Endodermal cell (in vitro differentiated cells): ENCODE measurements around the gene CCDC150. TPM values are rescaled to one million over a fixed set of nuclear protein-coding genes. Genes with fewer than 3 reads are reported as not detected.

Source experiments
- DNase-seq: peaks from one replicate; pipeline ENCODE4 v3.0.0-alpha.2; 2017
- H3K27ac ChIP-seq: 2 replicates; pipeline ENCODE4 v1.5.1; 2013; ENCODE audit warnings: mild to moderate bottlenecking, low read depth, low read length, moderate library complexity
- H3K27me3 ChIP-seq: 2 replicates; pipeline ENCODE4 v1.6.1; 2013; ENCODE audit warnings: mild to moderate bottlenecking, low read length, moderate library complexity; ENCODE audit not compliant: insufficient read depth, control insufficient read depth, poor library complexity, severe bottlenecking
- H3K36me3 ChIP-seq: 2 replicates; pipeline ENCODE4 v1.7.0; 2013; ENCODE audit warnings: mild to moderate bottlenecking, low read length, moderate library complexity; ENCODE audit not compliant: control insufficient read depth, insufficient read depth
- H3K4me1 ChIP-seq: one replicate; pipeline ENCODE4 v1.7.0; 2013; ENCODE audit warnings: low read length; ENCODE audit not compliant: control insufficient read depth, insufficient read depth
- H3K4me3 ChIP-seq: 2 replicates; pipeline ENCODE4 v1.5.1; 2013; ENCODE audit warnings: mild to moderate bottlenecking, low read length, moderate library complexity
- H3K9ac ChIP-seq: 2 replicates; pipeline ENCODE4 v1.6.1; 2013; ENCODE audit warnings: mild to moderate bottlenecking, low read length, moderate library complexity; ENCODE audit not compliant: poor library complexity, severe bottlenecking; ENCODE audit errors: extremely low read depth
- H3K9me3 ChIP-seq: 2 replicates; pipeline ENCODE4 v1.6.1; 2013; ENCODE audit warnings: mild to moderate bottlenecking, low read length, moderate library complexity; ENCODE audit not compliant: control insufficient read depth
- H3K27ac Mint-ChIP-seq: 2 replicates; pipeline ENCODE4 v1.8.0; 2020; ENCODE audit warnings: mixed read lengths
- H3K27me3 Mint-ChIP-seq: 2 replicates; pipeline ENCODE4 v1.8.0; 2021; ENCODE audit warnings: mild to moderate bottlenecking, mixed read lengths; ENCODE audit not compliant: insufficient read depth
- H3K36me3 Mint-ChIP-seq: 2 replicates; pipeline ENCODE4 v1.8.0; 2020; ENCODE audit warnings: low read depth, mixed read lengths
- H3K4me1 Mint-ChIP-seq: 2 replicates; pipeline ENCODE4 v1.8.0; 2020; ENCODE audit warnings: mixed read lengths
- H3K4me3 Mint-ChIP-seq: 2 replicates; pipeline ENCODE4 v1.8.0; 2020; ENCODE audit warnings: mild to moderate bottlenecking, moderate library complexity, mixed read lengths
- H3K9me3 Mint-ChIP-seq: 2 replicates; pipeline ENCODE4 v1.8.0; 2020; ENCODE audit warnings: mild to moderate bottlenecking, mixed read lengths
- WGBS, 2 experiments: methylation state at CpG; one replicate each; pipeline versions ENCODE4 v1.1.5 to v1.1.7; 2013; ENCODE audit warnings: missing lambda C conversion rate in 2 of 2, mixed read lengths in 1 of 2; ENCODE audit not compliant: insufficient coverage in 1 of 2, insufficient read length in 1 of 2; 5-methylcytosine and 5-hydroxymethylcytosine counted together
- total RNA-seq, 2 donors: library from RNA; stranded (reverse); fragmentation: NEBNext Ultra II Directional in 1 of 2; extraction: Animal tissue kit (Norgen Biotek cat#: 25700) in 1 of 2; gene quantifications; 2 replicates in 1 of 2; 3 replicates in 1 of 2; pipeline ENCODE4 v1.2.1, GENCODE V29; 2021
- TF ChIP-seq, protein P1 (sequence below): fragments of 200-600 bp; sonication (generic); conservative IDR thresholded peaks from 2 replicates; pipeline ENCODE4 v1.5.0; 2021; ENCODE audit warnings: antibody characterized with exemption, mild to moderate bottlenecking

The CCDC150 gene
- total RNA-seq, 2 donors from 2014 or later = 25.4 to 42.9 TPM

DNA sequence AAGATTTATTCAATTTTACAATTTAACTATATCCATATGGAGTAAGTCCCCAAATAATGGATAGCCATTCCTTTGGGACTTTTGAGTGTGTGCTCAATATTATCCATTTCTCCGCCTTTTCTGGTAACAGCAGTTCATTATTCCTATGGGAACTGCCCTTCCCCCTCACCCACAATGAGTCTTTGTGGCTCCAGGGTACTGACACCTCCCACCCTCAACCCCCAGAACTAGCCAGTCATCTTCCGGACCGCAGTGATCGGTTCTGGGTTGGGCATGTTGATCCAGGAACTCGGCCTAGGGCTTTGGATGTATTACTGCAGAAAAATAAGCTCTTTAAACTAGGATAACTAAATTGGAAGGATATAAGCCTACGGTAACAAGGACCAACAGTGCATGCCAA, 45.4 kb upstream of the CCDC150 start:
- Mint-ChIP-seq H3K27ac (no peak overlapping the region), H3K9me3 (no peaks in the 10 kb centered on the region), H3K36me3 (no peaks in the 10 kb centered on the region), H3K4me1 (peaks cover 36% of the 10 kb centered on the region), H3K27me3 (peaks cover 29% of the 10 kb centered on the region), H3K4me3 (peak overlapping the region; percentile 73)
- DNase-seq = no peak
- Histone ChIP-seq H3K27me3 (peaks cover 9% of the 10 kb centered on the region), H3K4me1 (peaks cover 3% of the 10 kb centered on the region), H3K9ac (no peak overlapping the region), H3K36me3 (no peaks in the 10 kb centered on the region), H3K9me3 (no peaks in the 10 kb centered on the region), H3K27ac (no peak overlapping the region), H3K4me3 (no peak overlapping the region)
- 90 to 93% methylated on average over 2 to 6 of the region's 6 CpGs for WGBS, 2 experiments
- TF ChIP-seq, protein P1, sequence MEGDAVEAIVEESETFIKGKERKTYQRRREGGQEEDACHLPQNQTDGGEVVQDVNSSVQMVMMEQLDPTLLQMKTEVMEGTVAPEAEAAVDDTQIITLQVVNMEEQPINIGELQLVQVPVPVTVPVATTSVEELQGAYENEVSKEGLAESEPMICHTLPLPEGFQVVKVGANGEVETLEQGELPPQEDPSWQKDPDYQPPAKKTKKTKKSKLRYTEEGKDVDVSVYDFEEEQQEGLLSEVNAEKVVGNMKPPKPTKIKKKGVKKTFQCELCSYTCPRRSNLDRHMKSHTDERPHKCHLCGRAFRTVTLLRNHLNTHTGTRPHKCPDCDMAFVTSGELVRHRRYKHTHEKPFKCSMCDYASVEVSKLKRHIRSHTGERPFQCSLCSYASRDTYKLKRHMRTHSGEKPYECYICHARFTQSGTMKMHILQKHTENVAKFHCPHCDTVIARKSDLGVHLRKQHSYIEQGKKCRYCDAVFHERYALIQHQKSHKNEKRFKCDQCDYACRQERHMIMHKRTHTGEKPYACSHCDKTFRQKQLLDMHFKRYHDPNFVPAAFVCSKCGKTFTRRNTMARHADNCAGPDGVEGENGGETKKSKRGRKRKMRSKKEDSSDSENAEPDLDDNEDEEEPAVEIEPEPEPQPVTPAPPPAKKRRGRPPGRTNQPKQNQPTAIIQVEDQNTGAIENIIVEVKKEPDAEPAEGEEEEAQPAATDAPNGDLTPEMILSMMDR = no peak

DNA sequence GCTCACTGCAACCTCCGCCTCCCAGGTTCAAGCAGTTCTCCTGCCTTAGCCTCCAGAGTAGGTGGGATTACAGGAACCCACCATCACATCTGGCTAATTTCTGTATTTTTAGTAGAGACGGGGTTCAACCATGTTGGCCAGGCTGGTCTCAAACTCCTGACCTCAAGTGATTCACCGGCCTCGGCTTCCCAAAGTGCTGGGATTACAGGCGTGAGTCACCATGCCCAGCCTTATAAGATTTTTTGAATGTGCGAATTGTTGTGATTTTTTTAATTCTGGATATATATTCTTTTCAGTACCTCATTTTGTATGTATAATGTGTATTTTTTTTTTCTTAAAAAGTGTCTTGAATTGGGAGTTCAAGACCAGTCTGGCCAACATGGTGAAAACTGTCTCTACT, 42.0 kb upstream of the CCDC150 start:
- Histone ChIP-seq H3K4me3 (no peak overlapping the region), H3K27ac (no peak overlapping the region), H3K9ac (no peak overlapping the region), H3K36me3 (no peaks in the 10 kb centered on the region), H3K9me3 (no peaks in the 10 kb centered on the region), H3K27me3 (peaks cover 9% of the 10 kb centered on the region), H3K4me1 (no peaks in the 10 kb centered on the region)
- Mint-ChIP-seq H3K4me1 (peaks cover 11% of the 10 kb centered on the region), H3K9me3 (no peaks in the 10 kb centered on the region), H3K27ac (no peak overlapping the region), H3K27me3 (peaks cover 30% of the 10 kb centered on the region), H3K36me3 (no peaks in the 10 kb centered on the region), H3K4me3 (no peak overlapping the region)
- 86 to 90% methylated on average over 1 to 6 of the region's 6 CpGs for WGBS, 2 experiments
- TF ChIP-seq, protein P1 = no peak
- DNase-seq = no peak

DNA sequence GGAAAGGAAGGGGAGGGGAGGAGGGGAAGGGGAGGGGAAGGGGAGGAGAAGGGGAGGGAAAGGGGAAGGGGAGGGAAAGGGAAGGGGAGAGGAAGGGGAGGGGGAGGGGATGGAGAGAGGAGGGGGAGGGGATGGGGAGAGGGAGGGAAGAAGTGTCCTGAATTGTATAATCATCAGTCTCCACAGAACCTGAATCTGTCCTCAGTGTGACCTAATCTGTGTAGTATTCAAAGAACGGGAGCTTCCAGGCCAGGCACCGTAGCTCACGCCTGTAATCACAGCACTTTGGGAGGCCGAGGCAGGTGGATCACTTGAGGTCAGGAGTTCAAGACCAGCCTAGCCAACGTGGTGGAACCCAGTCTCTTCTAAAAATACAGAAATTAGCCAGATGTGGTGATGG, 41.1 kb upstream of the CCDC150 start:
- WGBS, 2 experiments = 91 to 100% methylated on average over 5 of the region's 5 CpGs

More for the DNA sequence above, 41.1 kb upstream of the CCDC150 start:
- Histone ChIP-seq H3K36me3 (no peaks in the 10 kb centered on the region), H3K9me3 (no peaks in the 10 kb centered on the region), H3K27ac (no peak overlapping the region), H3K4me1 (no peaks in the 10 kb centered on the region), H3K4me3 (no peak overlapping the region), H3K27me3 (peaks cover 9% of the 10 kb centered on the region), H3K9ac (no peak overlapping the region)
- Mint-ChIP-seq H3K9me3 (no peaks in the 10 kb centered on the region), H3K4me3 (no peak overlapping the region), H3K36me3 (no peaks in the 10 kb centered on the region), H3K27me3 (peaks cover 29% of the 10 kb centered on the region), H3K27ac (no peak overlapping the region), H3K4me1 (peaks cover 11% of the 10 kb centered on the region)
- TF ChIP-seq, protein P1 = no peak
- DNase-seq = no peak
